ENCODE results near the gene NCBP3.

Gene NCBP3

DNA sequence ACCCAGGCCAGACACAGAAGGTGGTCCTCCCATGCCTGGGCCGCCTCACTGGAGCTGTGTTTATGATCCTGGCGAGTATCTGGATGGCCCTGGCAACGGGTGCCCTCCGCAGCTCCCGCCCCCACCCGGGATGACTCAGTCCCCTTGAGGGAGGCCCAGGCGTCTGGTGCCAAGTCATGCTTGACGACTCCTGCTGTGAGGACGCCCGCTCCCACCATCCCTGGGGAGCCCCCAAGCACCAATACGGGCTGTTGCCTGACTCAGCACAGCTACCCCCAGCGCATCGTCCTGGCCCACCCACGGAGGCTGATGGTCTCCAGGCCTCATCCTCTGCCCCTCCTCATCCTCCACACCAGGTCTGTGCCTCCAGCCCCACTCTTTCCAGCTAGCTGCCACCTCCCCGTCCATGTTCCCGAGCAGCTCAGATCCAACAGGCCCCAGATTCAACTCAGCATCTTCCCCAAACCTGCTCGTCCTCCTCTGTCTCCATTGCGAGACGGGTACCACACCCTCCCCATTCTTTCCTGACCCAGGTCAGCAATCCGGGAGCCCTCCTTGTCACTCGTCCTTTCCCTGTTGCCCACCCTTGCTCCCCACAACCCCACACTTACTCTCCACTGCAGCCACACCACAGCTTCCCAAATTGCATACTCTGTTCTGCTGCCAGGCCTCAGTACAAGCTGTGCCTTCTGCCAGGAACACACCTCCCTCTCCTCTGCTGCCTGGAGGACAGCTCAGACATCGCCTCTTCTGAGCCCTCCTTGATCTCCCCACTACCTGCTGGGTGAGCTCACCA, 44.2 kb upstream of the NCBP3 start:
- CTCF ChIA-PET: interaction anchor here (1.5 to 1.6 kb wide), 2 partner anchors 24 to 44 kb away, joined by 5 to 8 read pairs; partner anchors contain the start of gene NCBP3
- POLR2A ChIA-PET: interaction anchor here (0.5 to 2.2 kb wide), 7 partner anchors 9 to 253 kb away, joined by 3 to 9 read pairs (median 3); partner anchors contain the start of genes CYB5D2, NCBP3 and ZZEF1
- no peak for TF ChIP-seq FOXA1 (IDR thresholded peaks at IDR 0.05)
- no peak for DNase-seq (ENCODE audit: extremely low spot score)

DNA sequence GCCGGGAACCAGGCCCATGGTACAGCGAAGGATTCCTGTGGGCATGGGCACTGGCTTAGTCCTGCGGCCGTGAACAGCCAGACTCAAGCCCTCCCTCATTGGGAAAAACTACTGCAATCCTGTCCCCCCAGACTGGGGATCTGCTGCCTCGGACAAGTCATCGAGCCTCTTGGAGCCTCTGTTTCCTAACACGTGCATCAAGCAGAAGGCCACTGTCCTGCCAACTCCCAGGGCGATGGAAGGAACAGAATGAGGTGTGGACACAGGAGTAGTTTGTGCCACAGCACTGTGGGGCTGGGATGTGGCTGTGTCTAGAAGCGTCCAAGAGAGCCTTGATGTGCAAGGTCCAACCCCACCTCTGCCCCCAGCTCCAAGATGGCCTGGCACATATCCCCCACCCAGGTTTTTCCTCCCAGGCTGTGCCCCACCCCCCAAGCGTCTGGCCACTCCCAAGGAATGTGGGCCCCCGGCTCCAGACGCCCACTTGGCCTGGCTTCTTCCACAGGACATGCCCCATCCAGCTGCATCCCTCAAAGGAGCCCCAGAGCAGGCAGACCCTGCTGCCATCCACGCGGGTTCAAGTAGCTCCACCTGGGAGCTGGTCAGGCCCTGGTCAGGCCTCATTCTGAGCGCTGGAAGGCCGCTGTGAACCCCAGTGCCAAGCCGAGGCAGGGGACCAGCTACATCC, 43.4 kb upstream of the NCBP3 start:
- DNase-seq (ENCODE audit: extremely low spot score): no peak
- TF ChIP-seq, protein P1, sequence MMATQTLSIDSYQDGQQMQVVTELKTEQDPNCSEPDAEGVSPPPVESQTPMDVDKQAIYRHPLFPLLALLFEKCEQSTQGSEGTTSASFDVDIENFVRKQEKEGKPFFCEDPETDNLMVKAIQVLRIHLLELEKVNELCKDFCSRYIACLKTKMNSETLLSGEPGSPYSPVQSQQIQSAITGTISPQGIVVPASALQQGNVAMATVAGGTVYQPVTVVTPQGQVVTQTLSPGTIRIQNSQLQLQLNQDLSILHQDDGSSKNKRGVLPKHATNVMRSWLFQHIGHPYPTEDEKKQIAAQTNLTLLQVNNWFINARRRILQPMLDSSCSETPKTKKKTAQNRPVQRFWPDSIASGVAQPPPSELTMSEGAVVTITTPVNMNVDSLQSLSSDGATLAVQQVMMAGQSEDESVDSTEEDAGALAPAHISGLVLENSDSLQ (IDR thresholded peaks at IDR 0.05): no peak
- TF ChIP-seq BHLHE40 (IDR thresholded peaks at IDR 0.05; ENCODE audit: borderline replicate concordance): no peak
- no peak for TF ChIP-seq FOXA1 (IDR thresholded peaks at IDR 0.05)
- TF ChIP-seq ARNT (IDR thresholded peaks at IDR 0.05): no peak
- TF ChIP-seq FOXM1 (IDR thresholded peaks at IDR 0.05; ENCODE audit: borderline replicate concordance): no peak
- TF ChIP-seq SP1 (IDR thresholded peaks at IDR 0.05): no peak
- TF ChIP-seq NFRKB (IDR thresholded peaks at IDR 0.05): no peak
- TF ChIP-seq FOXK2 (IDR thresholded peaks at IDR 0.05): no peak
- TF ChIP-seq SUZ12 (IDR thresholded peaks at IDR 0.05): no peak
- TF ChIP-seq LEF1 (IDR thresholded peaks at IDR 0.05; ENCODE audit: borderline replicate concordance): no peak
- CTCF ChIA-PET: interaction anchor here (1.5 to 1.6 kb wide), 2 partner anchors 25 to 43 kb away, joined by 5 to 8 read pairs; partner anchors contain the start of gene NCBP3
- POLR2A ChIA-PET: interaction anchor here (0.5 to 2.2 kb wide), 7 partner anchors 8 to 254 kb away, joined by 3 to 9 read pairs (median 3); partner anchors contain the start of genes CYB5D2, NCBP3 and ZZEF1

DNA sequence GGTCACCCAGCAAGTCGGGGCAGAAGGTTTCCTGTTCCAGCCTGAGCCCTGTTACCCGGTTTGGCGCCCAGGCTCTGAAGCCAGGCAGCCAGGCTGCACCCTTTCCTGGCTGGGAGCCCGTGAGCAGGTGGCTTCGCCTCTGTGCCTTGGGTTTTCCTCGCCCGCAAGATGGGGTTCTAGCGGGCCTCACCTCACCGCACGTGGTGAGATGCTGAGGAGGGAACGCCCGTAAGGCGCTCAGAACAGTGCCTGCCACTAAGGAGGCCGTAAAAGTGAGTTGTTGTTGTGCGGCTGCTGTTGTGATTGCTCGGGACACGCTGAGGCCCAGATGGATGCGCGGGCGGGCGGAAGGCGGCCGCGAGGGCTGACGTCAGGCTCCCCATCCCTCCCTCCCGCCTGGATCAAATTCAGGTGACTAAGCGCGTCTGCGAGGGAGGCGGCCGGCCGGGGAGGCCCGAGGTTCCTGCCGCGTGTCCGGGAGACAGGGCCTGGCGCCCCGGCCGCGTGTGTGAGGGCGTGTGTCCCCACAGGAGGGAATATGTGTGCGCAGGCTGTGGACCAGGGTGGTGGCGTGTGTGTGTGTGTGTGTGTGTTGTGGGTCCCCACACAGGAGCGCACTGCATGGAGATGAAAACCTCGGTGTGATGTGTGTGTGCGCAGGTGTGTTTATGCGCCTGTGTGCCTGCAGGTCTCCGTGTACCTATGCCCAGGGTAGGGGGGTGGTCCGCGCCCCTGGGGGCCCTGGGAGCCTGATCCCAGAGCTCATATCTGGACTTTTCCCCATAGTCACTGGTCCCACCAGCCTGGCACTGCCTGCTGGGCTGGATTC, 42.5 kb upstream of the NCBP3 start:
- ChIA-PET CTCF (no interaction called here), POLR2A (interaction anchor here (2.2 kb wide), 1 partner anchor 43 kb away, joined by 8 read pairs; the partner anchor contains the start of gene NCBP3)
- TF ChIP-seq LEF1 (IDR thresholded peaks at IDR 0.05; ENCODE audit: borderline replicate concordance) (no peak), HDGF (IDR thresholded peaks at IDR 0.05; ENCODE audit: borderline replicate concordance) (peak; percentile 84; the same call in 1 of the 2 replicates), L3MBTL2 (conservative IDR thresholded peaks at IDR 0.05) (peak; percentile 91)
- TF ChIP-seq, protein P1 (IDR thresholded peaks at IDR 0.05): peak; percentile 85
- DNase-seq (ENCODE audit: extremely low spot score): peak; percentile 77

DNA sequence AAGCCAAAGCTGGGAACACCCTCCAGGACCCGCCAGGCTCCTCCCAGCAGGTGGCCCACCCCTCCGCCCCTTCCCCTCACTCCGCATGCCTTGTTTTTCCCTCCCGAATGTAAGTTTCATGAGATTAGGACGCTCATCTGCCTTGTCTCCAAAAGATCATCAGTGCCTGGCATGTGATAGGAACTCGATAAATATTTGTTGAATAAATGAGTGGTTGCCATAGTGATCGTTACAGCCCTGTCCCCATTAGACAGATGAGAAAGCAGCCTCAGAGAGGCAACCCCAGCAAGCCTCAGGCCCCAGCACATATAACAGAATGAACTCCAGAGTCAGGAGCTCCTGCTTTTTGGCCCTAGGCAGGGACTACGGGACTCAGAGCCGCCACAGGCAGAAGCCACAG, 41.8 kb upstream of the NCBP3 start:
- DNase-seq (ENCODE audit: extremely low spot score): no peak
- POLR2A ChIA-PET: no interaction called here
- CTCF ChIA-PET: no interaction called here
- TF ChIP-seq FOXA1 (IDR thresholded peaks at IDR 0.05): no peak
- no peak for TF ChIP-seq L3MBTL2 (conservative IDR thresholded peaks at IDR 0.05)
- no peak for TF ChIP-seq ARNT (IDR thresholded peaks at IDR 0.05)
- no peak for TF ChIP-seq CTBP1 (IDR thresholded peaks at IDR 0.05; ENCODE audit: borderline replicate concordance)

DNA sequence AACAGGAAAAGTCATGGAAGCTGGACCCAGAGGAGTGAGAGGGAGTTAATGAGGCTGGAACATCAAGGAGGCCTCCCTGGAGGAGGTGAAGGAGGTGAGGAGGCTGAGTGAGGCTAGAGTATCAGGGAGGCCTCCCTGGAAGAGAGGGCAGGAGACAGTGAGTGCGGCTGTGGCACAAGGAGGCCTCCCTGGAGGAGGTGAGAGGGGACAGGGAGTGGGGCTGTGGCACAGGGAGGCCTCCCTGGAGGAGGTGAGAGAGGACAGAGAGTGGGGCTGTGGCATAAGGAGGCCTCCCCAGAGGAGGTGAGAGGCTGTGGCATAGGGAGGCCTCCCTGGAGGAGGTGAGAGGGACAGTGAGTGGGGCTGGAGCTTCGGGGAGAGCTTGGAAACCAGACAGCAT, 41.3 kb upstream of the NCBP3 start:
- DNase-seq (ENCODE audit: extremely low spot score): no peak
- TF ChIP-seq FOXA1 (IDR thresholded peaks at IDR 0.05) (no peak), NFRKB (IDR thresholded peaks at IDR 0.05) (no peak), FOXM1 (IDR thresholded peaks at IDR 0.05; ENCODE audit: borderline replicate concordance) (no peak), BHLHE40 (IDR thresholded peaks at IDR 0.05; ENCODE audit: borderline replicate concordance) (no peak), ELF4 (IDR thresholded peaks at IDR 0.05) (no peak), TARDBP (IDR thresholded peaks at IDR 0.05) (no peak), ARNT (IDR thresholded peaks at IDR 0.05) (no peak), CTBP1 (IDR thresholded peaks at IDR 0.05; ENCODE audit: borderline replicate concordance) (no peak), SP1 (IDR thresholded peaks at IDR 0.05) (no peak), LEF1 (IDR thresholded peaks at IDR 0.05; ENCODE audit: borderline replicate concordance) (no peak), ZNF384 (IDR thresholded peaks at IDR 0.05) (no peak), HDGF (IDR thresholded peaks at IDR 0.05; ENCODE audit: borderline replicate concordance) (no peak), SUZ12 (IDR thresholded peaks at IDR 0.05) (no peak), L3MBTL2 (conservative IDR thresholded peaks at IDR 0.05) (no peak), FOXK2 (IDR thresholded peaks at IDR 0.05) (no peak)
- TF ChIP-seq, protein P1 (IDR thresholded peaks at IDR 0.05): no peak
- ChIA-PET CTCF (no interaction called here), POLR2A (no interaction called here)

DNA sequence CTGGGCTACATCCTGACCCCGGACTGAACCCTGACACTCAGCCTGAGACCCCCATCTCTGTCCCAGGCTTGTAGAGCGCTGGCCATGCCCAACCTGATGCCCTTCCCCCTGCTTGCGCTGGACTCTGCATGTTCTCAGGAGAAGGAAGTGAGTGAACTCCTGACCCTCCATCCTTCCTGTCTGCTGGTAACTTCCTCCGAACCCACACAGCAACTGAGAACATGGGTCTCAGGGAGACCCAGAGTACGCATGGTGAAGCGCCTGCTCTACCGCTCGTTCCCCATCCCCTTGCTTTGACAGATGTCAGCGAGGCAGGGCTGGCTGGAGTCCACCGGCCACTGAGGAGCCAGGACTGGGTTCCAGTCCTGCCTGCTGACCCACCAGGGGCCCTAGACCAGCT, 40.7 kb upstream of the NCBP3 start:
- POLR2A ChIA-PET: no interaction called here
- DNase-seq (ENCODE audit: extremely low spot score): no peak
- no peak for TF ChIP-seq L3MBTL2 (conservative IDR thresholded peaks at IDR 0.05)
- no peak for TF ChIP-seq TARDBP (IDR thresholded peaks at IDR 0.05)
- no peak for TF ChIP-seq BHLHE40 (IDR thresholded peaks at IDR 0.05; ENCODE audit: borderline replicate concordance)
- TF ChIP-seq ZNF384 (IDR thresholded peaks at IDR 0.05): no peak
- CTCF ChIA-PET: no interaction called here
